ENCODE data around the gene MAGI1.

Gene MAGI1

DNA sequence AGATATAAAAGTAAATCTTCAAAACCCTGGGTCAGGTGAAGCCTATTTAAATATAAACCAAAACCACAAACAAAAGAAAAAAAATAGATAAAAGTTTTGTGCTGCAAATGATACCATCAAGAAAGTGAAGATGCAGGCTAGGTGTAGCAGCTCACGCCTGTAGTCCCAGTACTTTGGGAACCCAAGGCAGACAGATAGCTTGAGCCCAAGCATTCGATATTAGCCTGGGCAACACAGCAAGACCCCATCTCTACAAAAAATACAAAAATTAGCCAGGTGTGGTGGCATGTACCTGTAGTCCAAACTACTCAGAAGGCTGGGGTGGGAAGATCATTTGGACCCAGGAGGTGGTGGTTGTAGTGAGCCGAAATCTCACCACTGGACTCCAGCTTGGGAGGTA, 164.8 kb downstream of the MAGI1 start:
- TF ChIP-seq, protein P1, sequence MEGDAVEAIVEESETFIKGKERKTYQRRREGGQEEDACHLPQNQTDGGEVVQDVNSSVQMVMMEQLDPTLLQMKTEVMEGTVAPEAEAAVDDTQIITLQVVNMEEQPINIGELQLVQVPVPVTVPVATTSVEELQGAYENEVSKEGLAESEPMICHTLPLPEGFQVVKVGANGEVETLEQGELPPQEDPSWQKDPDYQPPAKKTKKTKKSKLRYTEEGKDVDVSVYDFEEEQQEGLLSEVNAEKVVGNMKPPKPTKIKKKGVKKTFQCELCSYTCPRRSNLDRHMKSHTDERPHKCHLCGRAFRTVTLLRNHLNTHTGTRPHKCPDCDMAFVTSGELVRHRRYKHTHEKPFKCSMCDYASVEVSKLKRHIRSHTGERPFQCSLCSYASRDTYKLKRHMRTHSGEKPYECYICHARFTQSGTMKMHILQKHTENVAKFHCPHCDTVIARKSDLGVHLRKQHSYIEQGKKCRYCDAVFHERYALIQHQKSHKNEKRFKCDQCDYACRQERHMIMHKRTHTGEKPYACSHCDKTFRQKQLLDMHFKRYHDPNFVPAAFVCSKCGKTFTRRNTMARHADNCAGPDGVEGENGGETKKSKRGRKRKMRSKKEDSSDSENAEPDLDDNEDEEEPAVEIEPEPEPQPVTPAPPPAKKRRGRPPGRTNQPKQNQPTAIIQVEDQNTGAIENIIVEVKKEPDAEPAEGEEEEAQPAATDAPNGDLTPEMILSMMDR (IDR thresholded peaks at IDR 0.05; ENCODE audit: control extremely low read depth, extremely low read depth, low read depth, missing control alignments), result no peak
- DNase-seq (ENCODE audit: extremely low spot score), result no peak
- POLR2A ChIA-PET, result no interaction called here
- CTCF ChIA-PET, result no interaction called here

DNA sequence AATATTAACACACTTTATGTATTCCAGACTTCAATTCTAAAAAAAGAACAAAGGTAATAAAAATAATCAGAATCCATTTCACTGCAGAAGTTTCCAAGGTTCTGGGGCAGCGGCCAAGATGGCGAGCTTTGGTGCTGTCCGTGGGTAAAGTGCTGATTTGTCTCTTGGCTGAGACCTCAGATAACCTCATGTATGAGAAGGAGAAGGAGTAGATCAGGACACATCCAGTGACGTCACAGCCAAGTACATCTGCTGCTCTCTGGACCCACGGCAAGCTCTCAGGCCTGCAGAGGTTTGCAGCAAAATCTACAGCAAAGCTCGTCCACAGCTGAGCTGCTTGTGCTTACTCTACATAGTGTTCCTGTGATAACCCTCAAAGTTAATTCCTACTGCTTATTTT, 165.7 kb downstream of the MAGI1 start:
- DNase-seq (ENCODE audit: extremely low spot score), result no peak
- CTCF ChIA-PET, result interaction anchor here (1.3 to 1.6 kb wide), 3 partner anchors 8 to 15 kb away, joined by 4 to 5 read pairs (median 4); no protein-coding TSS in a partner anchor
- TF ChIP-seq, protein P1 (IDR thresholded peaks at IDR 0.05; ENCODE audit: control extremely low read depth, extremely low read depth, low read depth, missing control alignments), result no peak
- POLR2A ChIA-PET, result no interaction called here

DNA sequence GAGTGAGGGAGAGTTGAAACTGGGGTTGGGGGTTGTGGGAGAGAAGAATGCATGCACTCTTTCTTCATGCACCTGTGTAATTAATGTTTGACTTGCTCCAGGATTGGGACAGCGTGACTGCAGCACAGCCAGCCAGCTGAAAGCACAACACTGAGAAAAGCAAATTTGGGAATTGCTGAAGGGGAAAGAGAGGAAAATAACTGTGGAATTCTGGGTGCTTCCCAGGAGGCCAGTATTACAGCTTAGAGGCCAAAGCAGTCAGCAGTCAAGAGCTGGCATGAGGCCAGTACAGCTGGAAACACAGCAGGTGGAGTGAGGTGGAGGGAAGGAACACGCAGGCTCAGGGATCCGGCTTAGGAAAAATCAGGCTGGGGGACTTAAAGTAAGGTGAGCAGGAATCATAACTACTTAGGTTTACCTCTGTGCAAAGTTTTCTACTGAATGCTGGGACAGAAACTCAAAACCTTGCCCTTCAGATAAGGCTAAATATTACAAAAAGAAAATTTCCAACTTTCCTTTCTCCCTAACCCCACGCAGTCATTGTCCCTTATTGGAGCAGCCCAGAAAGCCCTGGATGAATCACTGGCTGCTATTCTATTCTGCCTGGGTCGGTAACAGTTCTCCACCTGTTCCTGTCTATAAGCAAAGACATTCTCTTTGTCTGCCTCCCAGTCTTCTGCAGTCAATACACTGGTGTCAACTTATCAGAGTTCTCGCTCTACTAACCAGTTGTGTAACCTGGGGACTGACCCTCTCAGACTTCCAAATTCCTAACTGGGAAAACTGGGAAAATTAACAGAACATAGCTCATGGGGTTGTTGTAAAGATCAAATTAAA, 167.2 kb downstream of the MAGI1 start:
- ChIA-PET POLR2A (no interaction called here), CTCF (interaction anchor here (1.3 to 1.6 kb wide), 5 partner anchors 9 to 24 kb away, joined by 4 to 6 read pairs (median 5); no protein-coding TSS in a partner anchor)
- no peak for DNase-seq (ENCODE audit: extremely low spot score)
- TF ChIP-seq, protein P1 (IDR thresholded peaks at IDR 0.05; ENCODE audit: control extremely low read depth, extremely low read depth, low read depth, missing control alignments), result no peak

DNA sequence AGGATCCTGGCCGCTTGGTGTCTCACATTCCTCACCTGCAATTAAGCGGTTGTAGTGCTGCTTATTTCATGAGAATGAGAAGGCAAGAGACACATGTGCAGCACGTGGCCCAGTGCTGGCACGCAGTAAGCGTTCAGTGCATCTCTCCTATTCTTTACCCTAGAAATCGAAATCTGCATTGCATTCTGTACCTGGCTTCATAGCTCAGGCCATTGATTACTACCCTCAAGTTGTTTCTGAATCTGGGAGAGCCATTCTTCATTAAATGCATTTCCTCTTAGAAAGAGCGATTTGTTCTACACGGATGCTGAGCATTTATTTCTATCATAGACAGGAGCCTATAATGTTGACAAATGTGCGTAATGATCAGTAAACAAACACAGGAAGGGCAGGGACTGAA, 168.9 kb downstream of the MAGI1 start:
- no peak for DNase-seq (ENCODE audit: extremely low spot score)
- CTCF ChIA-PET, result interaction anchor here (1.1 kb wide), 1 partner anchor 12 kb away, joined by 3 read pairs; no protein-coding TSS in a partner anchor
- POLR2A ChIA-PET, result no interaction called here
- TF ChIP-seq, protein P1 (IDR thresholded peaks at IDR 0.05; ENCODE audit: control extremely low read depth, extremely low read depth, low read depth, missing control alignments), result no peak

DNA sequence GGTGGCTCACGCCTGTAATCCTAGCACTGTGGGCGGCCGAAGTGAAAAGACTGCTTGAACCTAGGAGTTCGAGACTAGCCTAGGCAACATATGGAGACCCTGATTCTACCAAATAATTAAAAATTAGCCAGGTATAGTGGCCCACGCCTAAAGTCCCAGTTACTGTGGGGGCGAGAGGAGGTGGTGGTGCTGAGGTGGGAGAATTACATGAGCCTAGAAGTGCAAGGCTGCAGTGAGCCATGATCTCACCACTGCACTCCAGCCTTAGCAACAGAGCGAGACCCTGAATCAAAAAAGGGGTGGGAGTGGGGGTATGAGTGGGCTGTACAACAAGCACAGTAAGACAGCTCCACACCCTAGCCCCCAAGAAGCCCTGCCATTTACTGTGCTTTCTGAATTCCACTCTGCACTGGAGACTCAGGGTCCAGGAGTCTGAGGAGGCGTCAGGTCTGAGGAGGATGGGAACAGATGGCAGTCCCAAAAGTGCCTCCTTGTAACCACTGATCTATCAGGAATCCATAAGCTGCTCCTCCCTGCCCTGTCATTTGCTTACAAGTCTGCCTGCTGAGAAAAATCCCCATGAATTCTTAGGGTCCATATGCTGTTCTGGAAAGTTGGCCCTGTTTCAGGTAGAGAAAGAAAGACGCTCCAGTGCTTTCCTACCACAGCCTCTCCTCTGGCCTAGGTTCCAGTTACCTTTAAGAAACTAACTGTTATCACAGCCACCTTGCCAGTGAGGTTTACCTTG, 171.1 kb downstream of the MAGI1 start:
- DNase-seq (ENCODE audit: extremely low spot score), result no peak
- TF ChIP-seq, protein P1 (IDR thresholded peaks at IDR 0.05; ENCODE audit: control extremely low read depth, extremely low read depth, low read depth, missing control alignments), result no peak
- POLR2A ChIA-PET, result no interaction called here
- CTCF ChIA-PET, result interaction anchor here (0.9 to 1.1 kb wide), 3 partner anchors 8 to 98 kb away, joined by 3 read pairs; no protein-coding TSS in a partner anchor

DNA sequence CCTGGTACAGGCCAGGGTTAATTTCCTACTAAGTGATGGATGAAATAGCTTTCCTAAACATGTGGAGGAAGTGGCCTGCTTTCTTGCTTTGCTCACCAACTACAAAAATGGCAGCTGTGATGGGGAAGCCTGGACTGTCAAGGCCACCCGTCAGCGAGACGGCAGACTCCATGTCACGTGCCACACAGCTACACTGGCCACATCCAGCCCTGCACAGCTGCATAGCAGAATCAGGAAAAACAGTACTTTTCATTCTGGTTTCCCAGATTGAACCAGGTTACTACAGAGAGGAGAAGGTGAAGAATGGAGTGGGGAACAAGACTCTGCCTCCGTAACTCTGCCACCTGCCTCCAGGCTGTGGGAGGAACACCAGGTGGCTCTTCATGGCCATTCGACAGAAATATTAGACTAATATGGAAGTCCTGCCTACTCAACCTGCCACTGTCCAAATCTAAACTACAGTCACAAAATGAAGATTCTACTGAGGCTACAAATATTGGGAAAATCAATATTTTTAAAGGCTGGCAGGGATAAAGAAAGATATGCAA, 174.3 kb downstream of the MAGI1 start:
- POLR2A ChIA-PET, result no interaction called here

More for the DNA sequence above, 174.3 kb downstream of the MAGI1 start:
- no peak for DNase-seq (ENCODE audit: extremely low spot score)
- TF ChIP-seq, protein P1 (IDR thresholded peaks at IDR 0.05; ENCODE audit: control extremely low read depth, extremely low read depth, low read depth, missing control alignments), result no peak
- CTCF ChIA-PET, result interaction anchor here (1.2 to 1.6 kb wide), 2 partner anchors 11 to 24 kb away, joined by 3 read pairs; no protein-coding TSS in a partner anchor

All from GM10248 (cell line).